ENCODE data around the gene CCNF. TPM values are rescaled to one million over a fixed set of nuclear protein-coding genes. Genes with fewer than 3 reads are reported as not detected.
"Not testable (repeated sequence)": the region's sequence is repeated elsewhere in the genome, so short reads cannot be mapped to it uniquely, and the experiment has no call there.

CCNF gene
- polyA plus RNA-seq (2011; rRNA removed) (4.5 and 7.1 TPM in 2 replicates), polyA minus RNA-seq (2011; rRNA and poly(A)+ RNA removed) (19.1 and 21.0 TPM in 2 replicates)

- H3K36me3 ChIP-seq (ENCODE audit: control insufficient read depth, insufficient read depth, low read length): peaks cover 6% of the 10 kb centered on the region
- CTCF ChIA-PET: interaction anchor here (0.7 to 2.2 kb wide), 5 partner anchors 18 to 89 kb away, joined by 3 to 14 read pairs (median 4); partner anchors contain the start of gene ABCA3
- POLR2A ChIA-PET: no interaction called here
- peak; percentile 67 for DNase-seq (ENCODE audit: low read depth)
- H3K27me3 ChIP-seq (ENCODE audit: control insufficient read depth, insufficient read depth, low read length): no peaks in the 10 kb centered on the region
- TF ChIP-seq CTCF (IDR thresholded peaks at IDR 0.05; ENCODE audit: insufficient read depth, low read depth, low read length): no peak
- H3K4me3 ChIP-seq (ENCODE audit: low read depth, low read length): peak within 1 kb of the TSS; percentile 91
These were observed at the start of gene CCNF for GRCh38 chr16:2429034-2429770. Gene CCNF (plus strand): TSS chr16:2429447. CDS start chr16:2429482, 35 bp downstream.

GRCh38 chr16:2383501-2383900 is 45.7 kb upstream of the CCNF start:
- DNase-seq (ENCODE audit: low read depth): no peak
- ChIA-PET POLR2A (no interaction called here), CTCF (no interaction called here)
- no peaks in the 10 kb centered on the region for H3K36me3 ChIP-seq (ENCODE audit: control insufficient read depth, insufficient read depth, low read length)
- no peak overlapping the region for H3K4me3 ChIP-seq (ENCODE audit: low read depth, low read length)
- 0 out of 2 replicates have a peak, but pooled peaks cover 1% of the 10 kb centered on the region for H3K27me3 ChIP-seq (ENCODE audit: control insufficient read depth, insufficient read depth, low read length)
- TF ChIP-seq CTCF (IDR thresholded peaks at IDR 0.05; ENCODE audit: insufficient read depth, low read depth, low read length): no peak

- ChIA-PET POLR2A (no interaction called here), CTCF (interaction anchor here (0.6 kb wide), 1 partner anchor 1122 kb away, joined by 3 read pairs; no protein-coding TSS in a partner anchor)
- TF ChIP-seq CTCF (IDR thresholded peaks at IDR 0.05; ENCODE audit: insufficient read depth, low read depth, low read length): no peak
These were observed 44.8 kb upstream of the CCNF start for GRCh38 chr16:2384426-2384825.

GRCh38 chr16:2385190-2385836 is 43.9 kb upstream of the CCNF start:
- no peak for DNase-seq (ENCODE audit: low read depth)
- Histone ChIP-seq H3K27me3 (ENCODE audit: control insufficient read depth, insufficient read depth, low read length) (0 out of 2 replicates have a peak, but pooled peaks cover 1% of the 10 kb centered on the region), H3K4me3 (ENCODE audit: low read depth, low read length) (no peak overlapping the region), H3K36me3 (ENCODE audit: control insufficient read depth, insufficient read depth, low read length) (no peaks in the 10 kb centered on the region)
- no peak for TF ChIP-seq CTCF (IDR thresholded peaks at IDR 0.05; ENCODE audit: insufficient read depth, low read depth, low read length)
- CTCF ChIA-PET: interaction anchor here (0.7 kb wide), 1 partner anchor 38 kb away, joined by 3 read pairs; no protein-coding TSS in a partner anchor
- POLR2A ChIA-PET: no interaction called here

More at GRCh38 chr16:2384426-2384825, 44.8 kb upstream of the CCNF start:
- 0 out of 2 replicates have a peak, but pooled peaks cover 1% of the 10 kb centered on the region for H3K27me3 ChIP-seq (ENCODE audit: control insufficient read depth, insufficient read depth, low read length)
- no peak for DNase-seq (ENCODE audit: low read depth)
- H3K4me3 ChIP-seq (ENCODE audit: low read depth, low read length): no peak overlapping the region
- H3K36me3 ChIP-seq (ENCODE audit: control insufficient read depth, insufficient read depth, low read length): no peaks in the 10 kb centered on the region

- POLR2A ChIA-PET; H3K36me3 ChIP-seq (ENCODE audit: control insufficient read depth, insufficient read depth, low read length); H3K27me3 ChIP-seq (ENCODE audit: control insufficient read depth, insufficient read depth, low read length); DNase-seq (ENCODE audit: low read depth); CTCF ChIA-PET; H3K4me3 ChIP-seq (ENCODE audit: low read depth, low read length): not testable (repeated sequence)
These were observed 43.3 kb upstream of the CCNF start for GRCh38 chr16:2385982-2386381.

Data from BJ (cell line).